Fibroblast of lung (primary cell): ENCODE results near the gene TANC1. TPM values are rescaled to one million over a fixed set of nuclear protein-coding genes. Genes with fewer than 3 reads are reported as not detected.

Experiments used
- DNase-seq, 2 donors: peaks; one replicate each; pipeline versions ENCODE4 v3.0.0 to v3.0.0-alpha.2; 2010; ENCODE audit warnings: low read depth in 2 of 2
- H2AFZ ChIP-seq: 2 replicates; pipeline ENCODE4 v1.5.1; 2012; ENCODE audit warnings: low read length, control low read depth, inconsistent platforms
- H3K27ac ChIP-seq: 2 replicates; pipeline ENCODE4 v1.5.1; 2011; ENCODE audit warnings: low read length, control low read depth; ENCODE audit not compliant: insufficient read depth
- H3K27me3 ChIP-seq: 2 replicates; pipeline ENCODE4 v1.5.1; 2011; ENCODE audit warnings: mild to moderate bottlenecking, low read length; ENCODE audit not compliant: control insufficient read depth, insufficient read depth
- H3K36me3 ChIP-seq: 2 replicates; pipeline ENCODE4 v1.5.1; 2011; ENCODE audit warnings: low read length; ENCODE audit not compliant: control insufficient read depth, insufficient read depth
- H3K4me1 ChIP-seq: 2 replicates; pipeline ENCODE4 v1.5.1; 2011; ENCODE audit warnings: low read length; ENCODE audit not compliant: control insufficient read depth, insufficient read depth; ENCODE audit errors: extremely low read depth
- H3K4me2 ChIP-seq: 2 replicates; pipeline ENCODE4 v1.5.1; 2011; ENCODE audit warnings: low read length, control low read depth; ENCODE audit not compliant: insufficient read depth; ENCODE audit errors: extremely low read depth
- H3K4me3 ChIP-seq, 4 experiments: fragments of 200-600 bp in 1 of 4; sonication (generic) in 1 of 4; replicated peaks in 1 of 4; 2 replicates each; pipeline ENCODE4 v1.5.1; 2011 to 2016; ENCODE audit warnings: low read length in 4 of 4, low read depth in 3 of 4, mild to moderate bottlenecking in 3 of 4, control low read depth in 2 of 4, inconsistent platforms in 1 of 4, mixed read lengths in 1 of 4; ENCODE audit not compliant: insufficient read depth in 1 of 4; ENCODE audit errors: control extremely low read depth in 1 of 4
- H3K79me2 ChIP-seq: 2 replicates; pipeline ENCODE4 v1.5.1; 2012; ENCODE audit warnings: mild to moderate bottlenecking, low read length, inconsistent platforms; ENCODE audit not compliant: control insufficient read depth, insufficient read depth
- H3K9ac ChIP-seq: 2 replicates; pipeline ENCODE4 v1.5.1; 2011; ENCODE audit warnings: mild to moderate bottlenecking, low read length, control low read depth; ENCODE audit not compliant: insufficient read depth
- H3K9me3 ChIP-seq: 2 replicates; pipeline ENCODE4 v1.5.1; 2012; ENCODE audit warnings: low read depth, low read length; ENCODE audit not compliant: control insufficient read depth, insufficient read depth
- H4K20me1 ChIP-seq: 2 replicates; pipeline ENCODE4 v1.5.1; 2011; ENCODE audit warnings: low read length; ENCODE audit not compliant: control insufficient read depth, insufficient read depth; ENCODE audit errors: extremely low read depth
- CTCF ChIP-seq, 2 donors: IDR thresholded peaks in 1 of 2; conservative IDR thresholded peaks in 1 of 2; 1 replicate in 1 of 2; 2 replicates in 1 of 2; pipeline ENCODE4 v1.5.1; 2011 to 2012; ENCODE audit warnings: low read length in 2 of 2, control low read depth in 1 of 2, inconsistent platforms in 1 of 2, low read depth in 1 of 2, mild to moderate bottlenecking in 1 of 2
- EZH2 ChIP-seq: IDR thresholded peaks from 2 replicates; pipeline ENCODE4 v1.5.1; 2012; ENCODE audit warnings: low read length, control low read depth, mild to moderate bottlenecking; ENCODE audit errors: missing control alignments
- polyA plus RNA-seq, 2 donors: library from polyadenylated mRNA; depleted of rRNA in 1 of 2; stranded (reverse) in 1 of 2; unstranded in 1 of 2; fragments of >200 nt; gene quantifications; 2 replicates each; pipeline ENCODE4 v1.2.1, GENCODE V29; 2011 to 2012; ENCODE audit warnings: missing spikeins in 1 of 2
- total RNA-seq: library from RNA; depleted of rRNA; stranded (reverse); fragments of >200 nt; gene quantifications from 2 replicates; pipeline ENCODE4 v1.2.1, GENCODE V29; 2014

TANC1 gene
- total and polyA plus RNA-seq, 2 donors (not counting 1 experiment from before 2014, with no cell fraction given): 32.7 to 41.9 TPM

GRCh38 chr2:159211447-159212396 is 243.3 kb downstream of the TANC1 start:
- Histone ChIP-seq H3K36me3 (peaks cover 8% of the 10 kb centered on the region), H3K27me3 (no peaks in the 10 kb centered on the region), H4K20me1 (no peaks in the 10 kb centered on the region), H3K4me1 (no peaks in the 10 kb centered on the region), H3K9ac (no peak overlapping the region), H3K79me2 (no peaks in the 10 kb centered on the region), H3K4me3 (no peak overlapping the region), H2AFZ (no peak overlapping the region), H3K27ac (no peak overlapping the region), H3K9me3 (no peaks in the 10 kb centered on the region), H3K4me2 (no peak overlapping the region)
- DNase-seq: peak in 1 of 2 donors; percentile 59
- TF ChIP-seq CTCF (conservative IDR thresholded peaks at IDR 0.05 in 1 of 2, IDR thresholded peaks at IDR 0.05 in 1 of 2; ENCODE audit: low read depth in 1 of 2, low read length in 2 of 2) (no peak), EZH2 (no peak)

- H3K9ac ChIP-seq: no peak overlapping the region
- no peaks in the 10 kb centered on the region for H3K27me3 ChIP-seq
- H4K20me1 ChIP-seq: no peaks in the 10 kb centered on the region
- peaks cover 12% of the 10 kb centered on the region for H3K36me3 ChIP-seq
- no peaks in the 10 kb centered on the region for H3K4me1 ChIP-seq
- TF ChIP-seq EZH2: no peak
- no peak for TF ChIP-seq CTCF (conservative IDR thresholded peaks at IDR 0.05 in 1 of 2, IDR thresholded peaks at IDR 0.05 in 1 of 2; ENCODE audit: low read depth in 1 of 2, low read length in 2 of 2)
- no peak for DNase-seq
- no peak overlapping the region for H3K4me2 ChIP-seq
- H3K4me3 ChIP-seq: no peak overlapping the region
- H3K27ac ChIP-seq: no peak overlapping the region
- no peaks in the 10 kb centered on the region for H3K9me3 ChIP-seq
- no peaks in the 10 kb centered on the region for H3K79me2 ChIP-seq
- no peak overlapping the region for H2AFZ ChIP-seq
These were observed 244.9 kb downstream of the TANC1 start for GRCh38 chr2:159213296-159213695.

GRCh38 chr2:159214325-159214865 is 246.0 kb downstream of the TANC1 start:
- H3K9me3 ChIP-seq: no peaks in the 10 kb centered on the region
- no peaks in the 10 kb centered on the region for H4K20me1 ChIP-seq
- no peaks in the 10 kb centered on the region for H3K27me3 ChIP-seq
- no peak overlapping the region for H3K4me3 ChIP-seq
- peaks cover 14% of the 10 kb centered on the region for H3K36me3 ChIP-seq
- H3K4me2 ChIP-seq: no peak overlapping the region
- no peaks in the 10 kb centered on the region for H3K79me2 ChIP-seq
- TF ChIP-seq CTCF (conservative IDR thresholded peaks at IDR 0.05 in 1 of 2, IDR thresholded peaks at IDR 0.05 in 1 of 2; ENCODE audit: low read depth in 1 of 2, low read length in 2 of 2) (no peak), EZH2 (no peak)
- no peak for DNase-seq
- no peaks in the 10 kb centered on the region for H3K4me1 ChIP-seq
- no peak overlapping the region for H3K27ac ChIP-seq
- H2AFZ ChIP-seq: no peak overlapping the region
- H3K9ac ChIP-seq: no peak overlapping the region
